Fibroblast of lung (primary cell): ENCODE data around the gene GCG.

Experiments used
- CTCF ChIP-seq, 2 donors: IDR thresholded peaks in 1 of 2; conservative IDR thresholded peaks in 1 of 2; 1 replicate in 1 of 2; 2 replicates in 1 of 2; pipeline ENCODE4 v1.5.1; 2011 to 2012; ENCODE audit warnings: low read length in 2 of 2, control low read depth in 1 of 2, inconsistent platforms in 1 of 2, low read depth in 1 of 2, mild to moderate bottlenecking in 1 of 2
- EZH2 ChIP-seq: IDR thresholded peaks from 2 replicates; pipeline ENCODE4 v1.5.1; 2012; ENCODE audit warnings: low read length, control low read depth, mild to moderate bottlenecking; ENCODE audit errors: missing control alignments

DNA sequence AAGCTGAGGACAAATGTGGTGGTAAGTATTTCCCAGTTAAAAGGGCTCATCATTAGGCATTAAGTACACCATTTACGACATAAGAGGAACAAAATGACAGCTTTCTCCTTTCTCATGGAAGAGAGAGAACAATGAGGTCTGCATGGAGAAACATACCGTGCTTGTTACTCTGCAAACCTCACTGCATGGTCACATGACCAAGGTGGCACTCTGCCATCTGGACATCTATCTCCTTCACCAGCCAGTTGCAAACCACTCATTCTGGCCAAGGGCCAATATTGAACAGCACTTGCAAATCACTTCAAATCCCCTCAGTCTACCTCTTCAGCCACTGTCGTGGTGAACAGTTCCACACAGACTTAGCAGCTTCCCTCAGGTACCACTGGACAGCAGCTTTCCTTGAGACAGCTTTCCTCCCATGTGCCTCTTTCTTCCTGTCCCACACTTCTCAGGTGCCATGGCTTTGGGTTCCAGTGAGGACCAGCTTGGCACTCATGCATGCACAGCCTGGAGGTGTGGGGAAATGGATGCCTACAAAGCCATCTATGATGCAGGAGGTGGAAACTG is 48.5 kb downstream of the GCG start:
- TF ChIP-seq CTCF (conservative IDR thresholded peaks at IDR 0.05 in 1 of 2, IDR thresholded peaks at IDR 0.05 in 1 of 2; ENCODE audit: low read depth in 1 of 2, low read length in 2 of 2) (no peak), EZH2 (no peak)
